ENCODE measurements around the gene FSCB. TPM values are rescaled to one million over a fixed set of nuclear protein-coding genes. Genes with fewer than 3 reads are reported as not detected.

The FSCB gene, protein sequence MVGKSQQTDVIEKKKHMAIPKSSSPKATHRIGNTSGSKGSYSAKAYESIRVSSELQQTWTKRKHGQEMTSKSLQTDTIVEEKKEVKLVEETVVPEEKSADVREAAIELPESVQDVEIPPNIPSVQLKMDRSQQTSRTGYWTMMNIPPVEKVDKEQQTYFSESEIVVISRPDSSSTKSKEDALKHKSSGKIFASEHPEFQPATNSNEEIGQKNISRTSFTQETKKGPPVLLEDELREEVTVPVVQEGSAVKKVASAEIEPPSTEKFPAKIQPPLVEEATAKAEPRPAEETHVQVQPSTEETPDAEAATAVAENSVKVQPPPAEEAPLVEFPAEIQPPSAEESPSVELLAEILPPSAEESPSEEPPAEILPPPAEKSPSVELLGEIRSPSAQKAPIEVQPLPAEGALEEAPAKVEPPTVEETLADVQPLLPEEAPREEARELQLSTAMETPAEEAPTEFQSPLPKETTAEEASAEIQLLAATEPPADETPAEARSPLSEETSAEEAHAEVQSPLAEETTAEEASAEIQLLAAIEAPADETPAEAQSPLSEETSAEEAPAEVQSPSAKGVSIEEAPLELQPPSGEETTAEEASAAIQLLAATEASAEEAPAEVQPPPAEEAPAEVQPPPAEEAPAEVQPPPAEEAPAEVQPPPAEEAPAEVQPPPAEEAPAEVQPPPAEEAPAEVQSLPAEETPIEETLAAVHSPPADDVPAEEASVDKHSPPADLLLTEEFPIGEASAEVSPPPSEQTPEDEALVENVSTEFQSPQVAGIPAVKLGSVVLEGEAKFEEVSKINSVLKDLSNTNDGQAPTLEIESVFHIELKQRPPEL
- total RNA-seq (2012; rRNA removed) (under 0.01 TPM in 1 of 2 replicates, not detected in the other), polyA plus RNA-seq (2012; rRNA removed) (not detected in 2 replicates), Bru-seq, nascent RNA (not detected), BruChase-seq, experiment 1, labeled RNA remaining after a 6-hour chase (not detected), BruChase-seq, experiment 2, labeled RNA remaining after a 2-hour chase (not detected)
- not detected in 2 replicates for polyA plus RNA-seq (2012; cell fraction: cytosol; rRNA removed)
- not detected in 2 replicates for polyA plus RNA-seq (2012; cell fraction: nucleus; rRNA removed; ENCODE audit: low replicate concordance)
- long read RNA-seq = 0 reads

DNA sequence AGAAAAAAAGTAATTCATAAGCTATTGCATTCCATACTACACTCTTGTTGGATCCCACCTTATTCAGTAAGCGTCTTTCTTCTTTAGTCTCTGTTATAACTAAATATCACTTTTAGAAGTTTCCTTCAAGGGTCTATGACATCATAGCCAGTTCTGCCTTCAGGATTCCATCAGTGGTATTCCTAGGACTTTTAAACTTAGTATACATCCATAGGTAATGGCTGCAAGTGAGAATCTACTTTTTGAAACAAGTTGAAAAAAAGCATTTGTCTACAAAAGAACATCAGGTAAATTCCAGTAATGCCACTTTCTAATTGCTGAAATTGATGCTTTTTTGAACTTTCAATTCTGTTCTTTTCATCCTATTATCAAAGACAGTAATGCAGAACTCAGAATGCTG, at the start of gene FSCB:
Gene FSCB (minus strand): TSS at position 101 of the 400 bp plus-strand sequence. CDS start 296 bp downstream, outside the sequence.
- dilution Hi-C loops (cut with HindIII; ENCODE audit: low sequenced_read_pairs, unreplicated experiment) = no loop called here
- no peak for DNase-seq
- H3K23ac ChIP-seq (ENCODE audit: low read depth, low read length) = no peak within 1 kb of the TSS

More for the DNA sequence above, at the start of gene FSCB:
- Histone ChIP-seq H2AK9ac (replicated peaks; ENCODE audit: low read depth, low read length, poor library complexity) (no peak within 1 kb of the TSS), H3K36me3 (ENCODE audit: control insufficient read depth, insufficient read depth, low read length) (no peaks in the 10 kb centered on the region), H4K8ac (ENCODE audit: low read depth in 2 of 2, low read length in 2 of 2) (no peak within 1 kb of the TSS), H3K14ac (replicated peaks; ENCODE audit: low read depth, low read length) (no peak within 1 kb of the TSS), H3K56ac (ENCODE audit: extremely low read depth, insufficient read depth, low read length) (no peak within 1 kb of the TSS), H3K27me3 (ENCODE audit: control insufficient read depth, insufficient read depth, low read length) (no peaks in the 10 kb centered on the region), H3K4me2 (ENCODE audit: low read depth, low read length) (no peak within 1 kb of the TSS), H3K4me3 (ENCODE audit: insufficient read depth, low read depth, low read length) (no peak within 1 kb of the TSS), H2BK15ac (ENCODE audit: low read depth, low read length) (no peak within 1 kb of the TSS), H2BK20ac (ENCODE audit: low read depth, low read length) (no peak within 1 kb of the TSS), H4K5ac (ENCODE audit: low read depth, low read length) (no peak within 1 kb of the TSS), H3K18ac (ENCODE audit: low read depth, low read length) (no peak within 1 kb of the TSS), H2BK5ac (ENCODE audit: low read depth, low read length, poor library complexity, severe bottlenecking) (no peak within 1 kb of the TSS), H3K9ac (ENCODE audit: low read depth, low read length) (no peak within 1 kb of the TSS), H2BK120ac (ENCODE audit: low read depth, low read length) (no peak within 1 kb of the TSS), H4K91ac (ENCODE audit: insufficient read depth, low read depth, low read length) (no peak within 1 kb of the TSS), H3K9me1 (ENCODE audit: insufficient read depth, low read length) (no peaks in the 10 kb centered on the region), H2AK5ac (ENCODE audit: low read depth, low read length) (no peak within 1 kb of the TSS), H4K20me1 (ENCODE audit: insufficient read depth, low read length) (no peaks in the 10 kb centered on the region), H2AFZ (replicated peaks; ENCODE audit: low read length, poor library complexity) (no peak within 1 kb of the TSS), H3K79me1 (ENCODE audit: low read depth in 1 of 2, low read length in 2 of 2) (no peaks in the 10 kb centered on the region), H3K27ac (ENCODE audit: insufficient read depth, low read length) (no peak within 1 kb of the TSS), H3K4ac (ENCODE audit: low read depth, low read length) (no peak within 1 kb of the TSS), H3K4me1 (ENCODE audit: control insufficient read depth, insufficient read depth, low read length) (no peaks in the 10 kb centered on the region), H3K9me3 (ENCODE audit: control insufficient read depth, insufficient read depth, low read length) (peaks cover 6% of the 10 kb centered on the region; the same call in 1 of the 2 replicates)
- ATAC-seq (ENCODE audit: low read depth) = no peak
- CTCF ChIA-PET = no interaction called here
- in situ Hi-C loops (cut with MboI; ENCODE audit: low sequenced_read_pairs) (no loop called here), intact Hi-C loops (cut with micrococcal nuclease) (no loop called here)
- POLR2A ChIA-PET (ENCODE audit: unreplicated experiment) = no interaction called here
- TF ChIP-seq RCOR1 (IDR thresholded peaks at IDR 0.05; ENCODE audit: insufficient replicate concordance, low read length) = no peak
- TF ChIP-seq MAFK (IDR thresholded peaks at IDR 0.05; ENCODE audit: low read depth, low read length) = no peak
- TF ChIP-seq, protein P1, sequence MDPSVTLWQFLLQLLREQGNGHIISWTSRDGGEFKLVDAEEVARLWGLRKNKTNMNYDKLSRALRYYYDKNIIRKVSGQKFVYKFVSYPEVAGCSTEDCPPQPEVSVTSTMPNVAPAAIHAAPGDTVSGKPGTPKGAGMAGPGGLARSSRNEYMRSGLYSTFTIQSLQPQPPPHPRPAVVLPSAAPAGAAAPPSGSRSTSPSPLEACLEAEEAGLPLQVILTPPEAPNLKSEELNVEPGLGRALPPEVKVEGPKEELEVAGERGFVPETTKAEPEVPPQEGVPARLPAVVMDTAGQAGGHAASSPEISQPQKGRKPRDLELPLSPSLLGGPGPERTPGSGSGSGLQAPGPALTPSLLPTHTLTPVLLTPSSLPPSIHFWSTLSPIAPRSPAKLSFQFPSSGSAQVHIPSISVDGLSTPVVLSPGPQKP (IDR thresholded peaks at IDR 0.05; ENCODE audit: borderline replicate concordance, low read depth, low read length) = no peak
- TF ChIP-seq MXI1 (IDR thresholded peaks at IDR 0.05; ENCODE audit: borderline replicate concordance, low read depth, low read length) = no peak
- no peak for TF ChIP-seq RFX5 (IDR thresholded peaks at IDR 0.05; ENCODE audit: low read depth, low read length)
- no peak for TF ChIP-seq NFE2L2 (IDR thresholded peaks at IDR 0.05; ENCODE audit: low read depth, low read length)
- no peak for TF ChIP-seq MAZ (IDR thresholded peaks at IDR 0.05; ENCODE audit: borderline replicate concordance, low read depth, low read length)
- TF ChIP-seq CEBPB (IDR thresholded peaks at IDR 0.05; ENCODE audit: low read depth, low read length) = no peak
- TF ChIP-seq BHLHE40 (IDR thresholded peaks at IDR 0.05; ENCODE audit: low read depth, low read length) = no peak
- TF ChIP-seq FOS (IDR thresholded peaks at IDR 0.05; ENCODE audit: low read depth, low read length) = no peak
- no TSS peak for BruUV-seq (replicated peaks)
- WGBS, 2 experiments (ENCODE audit: extremely low coverage in 2 of 2, insufficient read length in 1 of 2) = no CpG with 5 or more reads among the region's 1 CpG

All from IMR-90 (cell line).